ENCODE results near the gene TMCC3.

TMCC3 gene

GRCh38 chr12:94674051-94674451, 23.7 kb upstream of the TMCC3 start:
- in situ Hi-C loops (cut with HindIII; ENCODE audit: low sequenced_read_pairs), result no loop called here

- in situ Hi-C loops (cut with HindIII; ENCODE audit: low sequenced_read_pairs), result no loop called here
Measured at GRCh38 chr12:94673496-94673895, 23.1 kb upstream of the TMCC3 start.

- in situ Hi-C loops (cut with HindIII; ENCODE audit: low sequenced_read_pairs), result no loop called here
Measured at GRCh38 chr12:94671917-94672316, 21.6 kb upstream of the TMCC3 start.

GRCh38 chr12:94670898-94671297, 20.5 kb upstream of the TMCC3 start:
- in situ Hi-C loops (cut with HindIII; ENCODE audit: low sequenced_read_pairs), result no loop called here

- in situ Hi-C loops (cut with HindIII; ENCODE audit: low sequenced_read_pairs), result no loop called here
Measured at GRCh38 chr12:94670075-94670474, 19.7 kb upstream of the TMCC3 start.

GRCh38 chr12:94667031-94667540, 16.7 kb upstream of the TMCC3 start:
- in situ Hi-C loops (cut with HindIII; ENCODE audit: low sequenced_read_pairs), result loop anchor here (5.0 kb wide), 1 partner anchor 40 kb away; no protein-coding TSS in a partner anchor

- in situ Hi-C loops (cut with HindIII; ENCODE audit: low sequenced_read_pairs), result loop anchor here (5.0 kb wide), 1 partner anchor 41 kb away; no protein-coding TSS in a partner anchor
Measured at GRCh38 chr12:94666158-94666557, 15.8 kb upstream of the TMCC3 start.

GRCh38 chr12:94663702-94664101, 13.3 kb upstream of the TMCC3 start:
- in situ Hi-C loops (cut with HindIII; ENCODE audit: low sequenced_read_pairs), result no loop called here

GRCh38 chr12:94663071-94663470, 12.7 kb upstream of the TMCC3 start:
- in situ Hi-C loops (cut with HindIII; ENCODE audit: low sequenced_read_pairs), result no loop called here

GRCh38 chr12:94660436-94660835, 10.1 kb upstream of the TMCC3 start:
- in situ Hi-C loops (cut with HindIII; ENCODE audit: low sequenced_read_pairs), result no loop called here

GRCh38 chr12:94659346-94659930, 9.1 kb upstream of the TMCC3 start:
- in situ Hi-C loops (cut with HindIII; ENCODE audit: low sequenced_read_pairs), result no loop called here

GRCh38 chr12:94658931-94659330, 8.6 kb upstream of the TMCC3 start:
- in situ Hi-C loops (cut with HindIII; ENCODE audit: low sequenced_read_pairs), result no loop called here

- in situ Hi-C loops (cut with HindIII; ENCODE audit: low sequenced_read_pairs), result no loop called here
Measured at GRCh38 chr12:94656556-94656955, 6.2 kb upstream of the TMCC3 start.

- in situ Hi-C loops (cut with HindIII; ENCODE audit: low sequenced_read_pairs), result no loop called here
Measured at GRCh38 chr12:94649349-94650142, 811 bp downstream of the TMCC3 start.

GRCh38 chr12:94648578-94648977, 1.8 kb downstream of the TMCC3 start:
- in situ Hi-C loops (cut with HindIII; ENCODE audit: low sequenced_read_pairs), result no loop called here

GRCh38 chr12:94644141-94644979, 6.0 kb downstream of the TMCC3 start:
- in situ Hi-C loops (cut with HindIII; ENCODE audit: low sequenced_read_pairs), result no loop called here

GRCh38 chr12:94643606-94644005, 6.8 kb downstream of the TMCC3 start:
- in situ Hi-C loops (cut with HindIII; ENCODE audit: low sequenced_read_pairs), result no loop called here

- in situ Hi-C loops (cut with HindIII; ENCODE audit: low sequenced_read_pairs), result no loop called here
Measured at GRCh38 chr12:94641283-94641682, 9.1 kb downstream of the TMCC3 start.

GRCh38 chr12:94640134-94640928, 10.0 kb downstream of the TMCC3 start:
- in situ Hi-C loops (cut with HindIII; ENCODE audit: low sequenced_read_pairs), result no loop called here

GRCh38 chr12:94638521-94638920, 11.8 kb downstream of the TMCC3 start:
- in situ Hi-C loops (cut with HindIII; ENCODE audit: low sequenced_read_pairs), result no loop called here

Measured in endothelial cell of hepatic sinusoid (primary cell).